ENCODE results near the gene PDPK1. TPM values are rescaled to one million over a fixed set of nuclear protein-coding genes. Genes with fewer than 3 reads are reported as not detected.
"Not testable (repeated sequence)": the region's sequence is repeated elsewhere in the genome, so short reads cannot be mapped to it uniquely, and the experiment has no call there.

Gene PDPK1
- total RNA-seq, 5 donors from 2014 or later (not counting 1 experiment from before 2014, with no cell fraction given) = 49.8 to 68.4 (median 67.3) TPM

DNA sequence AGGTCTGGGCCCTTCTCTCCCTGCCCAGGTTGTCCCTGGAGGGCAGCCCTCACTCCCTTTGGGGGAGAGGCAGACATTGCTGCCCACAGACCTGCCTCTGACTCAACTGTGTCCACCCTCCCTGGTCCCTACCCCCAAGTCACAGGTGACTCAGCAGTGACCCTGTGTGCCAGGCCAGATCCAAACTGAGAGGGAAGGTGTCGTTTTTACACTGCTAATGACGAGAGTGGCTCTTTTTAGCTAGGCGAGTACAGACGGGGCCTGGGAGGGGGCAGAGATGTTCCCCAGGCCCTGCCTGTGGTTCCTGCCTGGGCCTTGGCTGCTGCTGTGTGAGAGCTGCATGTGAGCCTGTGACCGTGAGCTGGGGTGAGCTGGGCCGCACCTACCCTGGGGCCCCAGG, 61.3 kb downstream of the PDPK1 start:
- H3K9me3 ChIP-seq = not testable (repeated sequence)

DNA sequence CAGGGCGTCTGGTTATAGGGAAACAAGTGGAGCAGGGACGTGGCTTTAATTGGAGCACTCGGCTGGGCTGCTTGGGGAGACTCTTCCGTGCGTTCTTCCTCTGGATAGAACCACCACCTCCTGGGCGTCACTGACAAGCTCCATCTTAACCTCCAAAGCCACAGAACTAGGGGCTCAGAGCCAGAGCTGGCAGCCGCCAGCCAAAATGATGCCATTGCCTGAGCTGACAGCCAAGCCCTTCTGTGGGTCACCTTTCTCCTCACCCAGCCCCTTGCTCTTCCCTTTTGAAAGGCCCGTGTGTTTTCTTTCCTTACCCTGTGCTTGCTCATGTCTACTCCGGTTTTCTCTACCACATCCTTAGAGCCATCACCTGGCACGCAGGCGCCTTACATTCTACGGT, 62.0 kb downstream of the PDPK1 start:
- WGBS (ENCODE audit: insufficient coverage) = no CpG with 5 or more reads among the region's 12 CpGs
- H3K9me3 ChIP-seq; H3K9me3 Mint-ChIP-seq; H3K4me1 ChIP-seq (ENCODE audit: control insufficient read depth in 1 of 2, extremely low read depth in 1 of 2, insufficient read depth in 2 of 2, low read length in 2 of 2); H3K36me3 Mint-ChIP-seq; H3K27me3 Mint-ChIP-seq; H3K4me3 ChIP-seq (ENCODE audit: control insufficient read depth in 1 of 2, extremely low read depth in 1 of 2, low read length in 1 of 2); DNase-seq; H3K4me3 Mint-ChIP-seq; H3K27ac ChIP-seq (ENCODE audit: low read length); ATAC-seq (replicated peaks in 1 of 4); POLR2A ChIA-PET; H3K27ac Mint-ChIP-seq; H3K27me3 ChIP-seq (replicated peaks in 1 of 2; ENCODE audit: control insufficient read depth in 2 of 2, extremely low read depth in 1 of 2, insufficient read depth in 2 of 2, low read length in 1 of 2); CTCF ChIA-PET: not testable (repeated sequence)
- peaks cover 9 to 32% of the 10 kb centered on the region in 2 donors for H3K36me3 ChIP-seq (ENCODE audit: control insufficient read depth in 2 of 2, extremely low read depth in 1 of 2, insufficient read depth in 1 of 2, low read length in 1 of 2)
- H3K4me1 Mint-ChIP-seq = peaks cover 12 to 20% (median 12%) of the 10 kb centered on the region in 3 donors

More for the DNA sequence above, 61.3 kb downstream of the PDPK1 start:
- H3K27ac Mint-ChIP-seq; H3K9me3 Mint-ChIP-seq; H3K4me3 Mint-ChIP-seq; H3K4me3 ChIP-seq (ENCODE audit: control insufficient read depth in 1 of 2, extremely low read depth in 1 of 2, low read length in 1 of 2); H3K4me1 ChIP-seq (ENCODE audit: control insufficient read depth in 1 of 2, extremely low read depth in 1 of 2, insufficient read depth in 2 of 2, low read length in 2 of 2); CTCF ChIA-PET; H3K27me3 ChIP-seq (replicated peaks in 1 of 2; ENCODE audit: control insufficient read depth in 2 of 2, extremely low read depth in 1 of 2, insufficient read depth in 2 of 2, low read length in 1 of 2); H3K27ac ChIP-seq (ENCODE audit: low read length); H3K27me3 Mint-ChIP-seq; H3K36me3 Mint-ChIP-seq; DNase-seq; POLR2A ChIA-PET; ATAC-seq (replicated peaks in 1 of 4): not testable (repeated sequence)
- H3K4me1 Mint-ChIP-seq = peaks cover 11 to 18% (median 12%) of the 10 kb centered on the region in 3 donors
- peaks cover 9 to 32% of the 10 kb centered on the region in 2 donors for H3K36me3 ChIP-seq (ENCODE audit: control insufficient read depth in 2 of 2, extremely low read depth in 1 of 2, insufficient read depth in 1 of 2, low read length in 1 of 2)
- no CpG with 5 or more reads among the region's 6 CpGs for WGBS (ENCODE audit: insufficient coverage)

DNA sequence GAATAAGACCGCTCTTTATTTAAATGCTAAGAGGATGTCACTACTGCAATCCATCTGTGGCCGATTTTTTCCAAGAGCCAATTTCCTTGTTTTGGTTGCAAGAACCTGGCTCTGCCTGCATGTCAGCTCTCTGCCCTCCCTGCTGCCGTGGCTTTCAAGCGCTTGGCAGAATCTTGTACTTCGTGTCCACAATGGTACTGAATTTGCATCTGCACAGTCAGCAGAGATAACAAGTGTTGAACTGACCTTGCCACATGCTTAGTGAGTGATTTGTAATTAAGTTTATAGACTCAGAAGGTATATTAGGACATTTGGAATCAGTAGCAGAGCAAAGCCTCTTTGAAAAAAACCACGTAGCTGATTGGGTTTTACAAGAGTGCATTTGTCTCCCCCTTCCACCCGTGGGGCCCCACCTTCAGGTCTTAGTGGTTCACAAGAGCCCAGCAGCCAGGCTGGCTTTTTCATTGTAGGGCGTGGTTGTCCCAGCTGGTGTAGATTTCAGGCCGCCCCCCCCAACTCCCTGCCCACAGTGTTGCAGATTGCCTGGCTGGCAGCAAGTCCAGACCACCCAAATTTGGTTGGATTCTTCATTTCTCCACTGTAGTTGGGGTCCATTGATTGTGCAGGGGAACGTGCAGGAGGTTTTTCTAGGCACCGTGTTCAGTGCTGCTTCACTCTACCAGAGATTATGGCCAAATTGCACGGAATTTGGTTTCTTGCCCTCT, 63.6 kb downstream of the PDPK1 start:
- CTCF ChIA-PET; POLR2A ChIA-PET; ATAC-seq (replicated peaks in 1 of 4); H3K27me3 ChIP-seq (replicated peaks in 1 of 2; ENCODE audit: control insufficient read depth in 2 of 2, extremely low read depth in 1 of 2, insufficient read depth in 2 of 2, low read length in 1 of 2); H3K4me1 ChIP-seq (ENCODE audit: control insufficient read depth in 1 of 2, extremely low read depth in 1 of 2, insufficient read depth in 2 of 2, low read length in 2 of 2); H3K27ac Mint-ChIP-seq; H3K36me3 Mint-ChIP-seq; H3K9me3 Mint-ChIP-seq; H3K27ac ChIP-seq (ENCODE audit: low read length); DNase-seq; H3K9me3 ChIP-seq; H3K27me3 Mint-ChIP-seq; H3K4me3 ChIP-seq (ENCODE audit: control insufficient read depth in 1 of 2, extremely low read depth in 1 of 2, low read length in 1 of 2): not testable (repeated sequence)
- H3K36me3 ChIP-seq (ENCODE audit: control insufficient read depth in 2 of 2, extremely low read depth in 1 of 2, insufficient read depth in 1 of 2, low read length in 1 of 2) = peaks cover 9 to 24% of the 10 kb centered on the region in 2 donors
- WGBS (ENCODE audit: insufficient coverage) = 100% methylated on average over 2 of the region's 12 CpGs
- H3K4me3 Mint-ChIP-seq = peak overlapping the region in 1 of 3 donors; percentile 48
- peaks cover 15 to 25% (median 16%) of the 10 kb centered on the region in 3 donors for H3K4me1 Mint-ChIP-seq

DNA sequence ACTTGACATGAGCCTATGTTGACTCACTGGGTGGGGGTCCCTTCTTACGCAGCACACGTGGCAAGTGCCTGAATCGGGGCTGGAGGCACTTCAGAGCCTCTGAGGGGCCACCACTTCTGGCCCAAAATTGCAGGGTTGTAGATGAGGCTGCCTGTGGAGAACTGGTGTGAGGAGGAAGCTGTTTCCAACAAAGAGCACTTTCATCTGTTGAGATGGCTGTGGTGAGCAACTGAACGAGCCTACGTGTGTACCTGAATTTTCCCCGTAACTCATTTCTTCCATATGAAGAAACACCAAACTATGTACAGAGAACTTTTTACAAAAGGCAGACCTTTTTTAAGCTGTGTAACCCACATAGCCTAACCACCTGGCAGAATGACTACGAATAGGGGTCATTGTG, 64.4 kb downstream of the PDPK1 start:
- peak in 1 of 4 experiments; percentile 49 for ATAC-seq (replicated peaks in 1 of 4)
- DNase-seq; H3K36me3 Mint-ChIP-seq; H3K27me3 Mint-ChIP-seq; H3K9me3 Mint-ChIP-seq; H3K27me3 ChIP-seq (replicated peaks in 1 of 2; ENCODE audit: control insufficient read depth in 2 of 2, extremely low read depth in 1 of 2, insufficient read depth in 2 of 2, low read length in 1 of 2); H3K27ac ChIP-seq (ENCODE audit: low read length); POLR2A ChIA-PET; H3K4me1 ChIP-seq (ENCODE audit: control insufficient read depth in 1 of 2, extremely low read depth in 1 of 2, insufficient read depth in 2 of 2, low read length in 2 of 2); H3K4me3 ChIP-seq (ENCODE audit: control insufficient read depth in 1 of 2, extremely low read depth in 1 of 2, low read length in 1 of 2); H3K9me3 ChIP-seq; CTCF ChIA-PET: not testable (repeated sequence)
- no CpG with 5 or more reads among the region's 7 CpGs for WGBS (ENCODE audit: insufficient coverage)
- peaks cover 9 to 17% of the 10 kb centered on the region in 2 donors for H3K36me3 ChIP-seq (ENCODE audit: control insufficient read depth in 2 of 2, extremely low read depth in 1 of 2, insufficient read depth in 1 of 2, low read length in 1 of 2)
- H3K27ac Mint-ChIP-seq = peak overlapping the region in 1 of 2 donors; percentile 16
- H3K4me1 Mint-ChIP-seq = peaks cover 15 to 25% (median 16%) of the 10 kb centered on the region in 3 donors
- H3K4me3 Mint-ChIP-seq = peak overlapping the region in 1 of 3 donors; percentile 48

DNA sequence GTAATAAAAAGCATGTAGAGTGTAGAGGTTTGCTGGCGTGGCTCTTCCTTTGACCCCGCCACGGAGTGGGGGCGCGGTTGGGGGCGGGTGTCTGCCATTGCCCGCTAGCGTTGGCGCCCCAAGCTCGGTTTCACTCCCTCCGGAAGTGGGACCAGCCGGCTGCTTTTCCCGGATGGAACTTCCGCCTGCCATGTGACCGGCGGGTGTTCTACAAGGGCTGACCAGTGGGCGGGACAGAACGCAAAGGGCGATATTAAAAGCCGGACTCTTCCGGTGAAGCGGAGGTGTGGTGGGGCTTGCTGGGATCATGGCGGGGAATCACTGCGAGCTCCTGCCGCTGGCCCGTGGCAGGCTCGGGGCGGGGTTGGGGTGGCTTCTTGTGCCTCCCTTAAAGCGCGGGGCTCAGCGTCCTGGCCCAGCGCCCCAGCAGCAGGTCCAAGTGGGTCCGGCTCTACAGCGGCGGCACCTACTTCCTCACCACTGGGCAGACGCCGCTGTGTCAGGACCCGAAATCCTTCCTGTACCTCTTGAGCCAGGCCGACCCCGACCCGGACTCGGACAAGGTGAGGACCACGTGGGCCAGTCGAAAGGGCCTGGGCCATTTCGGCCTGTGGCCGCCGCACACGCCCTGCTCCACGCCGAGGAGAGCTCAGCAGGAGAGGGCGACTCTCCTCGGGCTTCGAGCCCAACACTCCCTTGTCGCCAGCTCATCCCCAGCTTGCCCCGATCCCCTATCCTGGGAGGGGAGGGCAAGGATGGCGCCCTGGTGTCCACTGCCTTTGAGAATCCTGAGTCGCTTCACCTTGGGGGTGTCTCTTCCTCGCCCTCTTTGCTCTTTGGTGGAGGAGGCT, 65.6 kb downstream of the PDPK1 start:
- DNase-seq = peak; percentile 33 to 76 (median 57)
- Mint-ChIP-seq H3K4me3 (peak overlapping the region; percentile 93 to 97 (median 94)), H3K4me1 (peaks cover 23 to 33% (median 24%) of the 10 kb centered on the region in 3 donors), H3K36me3 (no peaks in the 10 kb centered on the region), H3K27ac (peak overlapping the region; percentile 85 to 88), H3K9me3 (no peaks in the 10 kb centered on the region), H3K27me3 (no peaks in the 10 kb centered on the region)
- peaks cover 6 to 13% of the 10 kb centered on the region in 2 experiments for H3K4me1 ChIP-seq (ENCODE audit: control insufficient read depth in 1 of 2, extremely low read depth in 1 of 2, insufficient read depth in 2 of 2, low read length in 2 of 2)
- ChIA-PET POLR2A (no interaction called here), CTCF (no interaction called here)
- no peaks in the 10 kb centered on the region for H3K9me3 ChIP-seq
- H3K27me3 ChIP-seq (replicated peaks in 1 of 2; ENCODE audit: control insufficient read depth in 2 of 2, extremely low read depth in 1 of 2, insufficient read depth in 2 of 2, low read length in 1 of 2) = no peaks in the 10 kb centered on the region
- peaks cover 0 to 6% of the 10 kb centered on the region in 2 donors for H3K36me3 ChIP-seq (ENCODE audit: control insufficient read depth in 2 of 2, extremely low read depth in 1 of 2, insufficient read depth in 1 of 2, low read length in 1 of 2)
- peak overlapping the region; percentile 37 for H3K27ac ChIP-seq (ENCODE audit: low read length)
- H3K4me3 ChIP-seq (ENCODE audit: control insufficient read depth in 1 of 2, extremely low read depth in 1 of 2, low read length in 1 of 2) = peak overlapping the region; percentile 85 to 98
- ATAC-seq (replicated peaks in 1 of 4) = peak; percentile 65 to 79 (median 72)
- WGBS (ENCODE audit: insufficient coverage) = under 1% methylated on average over 57 of the region's 58 CpGs

DNA sequence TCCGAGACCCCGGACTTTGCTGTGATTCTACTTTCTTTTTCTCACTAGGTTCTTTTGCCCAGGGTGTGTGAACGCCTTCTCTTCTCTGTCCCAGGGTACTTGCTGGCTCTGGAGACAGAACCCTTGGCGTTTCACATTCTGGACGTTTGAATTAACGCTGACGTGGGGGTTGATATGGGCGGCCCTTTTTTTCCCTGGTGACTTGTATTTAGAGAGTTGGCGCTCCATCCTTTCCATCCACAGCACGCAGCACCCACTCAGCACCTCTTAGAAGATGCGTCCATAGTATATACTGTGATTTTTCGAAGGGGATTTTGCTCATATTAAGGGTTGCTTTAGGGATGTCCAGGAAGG, 66.2 kb downstream of the PDPK1 start:
- peaks cover 23 to 33% (median 24%) of the 10 kb centered on the region in 3 donors for H3K4me1 Mint-ChIP-seq
- POLR2A ChIA-PET; H3K9me3 Mint-ChIP-seq; H3K9me3 ChIP-seq; H3K27ac ChIP-seq (ENCODE audit: low read length); CTCF ChIA-PET; DNase-seq; H3K36me3 Mint-ChIP-seq; H3K27me3 ChIP-seq (replicated peaks in 1 of 2; ENCODE audit: control insufficient read depth in 2 of 2, extremely low read depth in 1 of 2, insufficient read depth in 2 of 2, low read length in 1 of 2); H3K27me3 Mint-ChIP-seq; H3K36me3 ChIP-seq (ENCODE audit: control insufficient read depth in 2 of 2, extremely low read depth in 1 of 2, insufficient read depth in 1 of 2, low read length in 1 of 2): not testable (repeated sequence)
- WGBS (ENCODE audit: insufficient coverage) = no CpG with 5 or more reads among the region's 12 CpGs
- H3K4me3 Mint-ChIP-seq = peak overlapping the region; percentile 93 to 97 (median 94)
- Histone ChIP-seq H3K4me3 (ENCODE audit: control insufficient read depth in 1 of 2, extremely low read depth in 1 of 2, low read length in 1 of 2) (peak overlapping the region; percentile 85 to 98), H3K4me1 (ENCODE audit: control insufficient read depth in 1 of 2, extremely low read depth in 1 of 2, insufficient read depth in 2 of 2, low read length in 2 of 2) (peaks cover 6 to 13% of the 10 kb centered on the region in 2 experiments)
- peak overlapping the region; percentile 85 to 88 for H3K27ac Mint-ChIP-seq
- peak in 1 of 4 experiments; percentile 27 for ATAC-seq (replicated peaks in 1 of 4)

All from T-cell (primary cell).